Colonic mucosa (tissue), 4 donors: ENCODE results near the gene CLN3. TPM values are rescaled to one million over a fixed set of nuclear protein-coding genes. Genes with fewer than 3 reads are reported as not detected.

Experiments
- DNase-seq: peaks from one replicate; pipeline ENCODE4 v3.0.0-alpha.2; 2020
- H3K27ac ChIP-seq: fragments of 200-600 bp; one replicate; pipeline ENCODE4 v1.8.0; 2021
- H3K27me3 ChIP-seq: fragments of 200-600 bp; one replicate; pipeline ENCODE4 v1.8.0; 2021
- H3K36me3 ChIP-seq: fragments of 200-600 bp; one replicate; pipeline ENCODE4 v1.8.0; 2021
- H3K4me1 ChIP-seq: fragments of 200-600 bp; one replicate; pipeline ENCODE4 v1.8.0; 2021; ENCODE audit warnings: mild to moderate bottlenecking
- H3K4me3 ChIP-seq: fragments of 200-600 bp; one replicate; pipeline ENCODE4 v1.8.0; 2021
- H3K9ac ChIP-seq, 2 donors: one replicate each; pipeline ENCODE4 v1.7.0; 2013; ENCODE audit warnings: control low read depth in 2 of 2, low read depth in 2 of 2, low read length in 2 of 2
- H3K9me3 ChIP-seq: fragments of 200-600 bp; one replicate; pipeline ENCODE4 v1.8.0; 2021
- CTCF ChIP-seq: fragments of 200-600 bp; IDR thresholded peaks from one replicate; pipeline ENCODE4 v1.8.0; 2022; ENCODE audit warnings: antibody characterized with exemption, mild to moderate bottlenecking
- intact Hi-C: fragments of 100-400 bp; cut with DNase I; formaldehyde crosslinking; loops from one replicate; pipeline ENCODE4 v1.14.1; 2022
- total RNA-seq, 2 donors: library from RNA; stranded (reverse); fragmentation: NEBNext Ultra II Directional in 1 of 2; extraction: Animal tissue kit (Norgen Biotek cat#: 25700) in 1 of 2; gene quantifications; one replicate each; pipeline ENCODE4 v1.2.1, GENCODE V29; 2021
- donor health status: healthy.
- donor health status: DM: no; HTN: no; CAD: no.
- donor health status: DM: no; HTN: no; CAD: no.

The CLN3 gene
- total RNA-seq, 2 donors from 2014 or later: 101 to 123 TPM

GRCh38 chr16:28521436-28521835, 29.6 kb upstream of the CLN3 start:
- no peak for DNase-seq
- Histone ChIP-seq H3K9ac (no peak overlapping the region), H3K36me3 (no peaks in the 10 kb centered on the region), H3K4me1 (no peaks in the 10 kb centered on the region), H3K27me3 (no peaks in the 10 kb centered on the region), H3K9me3 (no peaks in the 10 kb centered on the region), H3K4me3 (no peak overlapping the region), H3K27ac (no peak overlapping the region)
- intact Hi-C loops: no loop called here
- no peak for TF ChIP-seq CTCF

- H3K4me3 ChIP-seq: no peak overlapping the region
- TF ChIP-seq CTCF: no peak
- H3K9ac ChIP-seq: no peak overlapping the region
- H3K27ac ChIP-seq: no peak overlapping the region
- H3K27me3 ChIP-seq: no peaks in the 10 kb centered on the region
- intact Hi-C loops: no loop called here
- no peak for DNase-seq
- no peaks in the 10 kb centered on the region for H3K9me3 ChIP-seq
- no peaks in the 10 kb centered on the region for H3K4me1 ChIP-seq
- no peaks in the 10 kb centered on the region for H3K36me3 ChIP-seq
These were observed 28.8 kb upstream of the CLN3 start for GRCh38 chr16:28520672-28521071.

GRCh38 chr16:28514246-28514645, 22.4 kb upstream of the CLN3 start:
- Histone ChIP-seq H3K9me3 (no peaks in the 10 kb centered on the region), H3K9ac (no peak overlapping the region), H3K4me1 (no peaks in the 10 kb centered on the region), H3K27ac (no peak overlapping the region), H3K4me3 (no peak overlapping the region), H3K27me3 (no peaks in the 10 kb centered on the region), H3K36me3 (no peaks in the 10 kb centered on the region)
- no peak for DNase-seq
- intact Hi-C loops: no loop called here
- TF ChIP-seq CTCF: no peak

DNA sequence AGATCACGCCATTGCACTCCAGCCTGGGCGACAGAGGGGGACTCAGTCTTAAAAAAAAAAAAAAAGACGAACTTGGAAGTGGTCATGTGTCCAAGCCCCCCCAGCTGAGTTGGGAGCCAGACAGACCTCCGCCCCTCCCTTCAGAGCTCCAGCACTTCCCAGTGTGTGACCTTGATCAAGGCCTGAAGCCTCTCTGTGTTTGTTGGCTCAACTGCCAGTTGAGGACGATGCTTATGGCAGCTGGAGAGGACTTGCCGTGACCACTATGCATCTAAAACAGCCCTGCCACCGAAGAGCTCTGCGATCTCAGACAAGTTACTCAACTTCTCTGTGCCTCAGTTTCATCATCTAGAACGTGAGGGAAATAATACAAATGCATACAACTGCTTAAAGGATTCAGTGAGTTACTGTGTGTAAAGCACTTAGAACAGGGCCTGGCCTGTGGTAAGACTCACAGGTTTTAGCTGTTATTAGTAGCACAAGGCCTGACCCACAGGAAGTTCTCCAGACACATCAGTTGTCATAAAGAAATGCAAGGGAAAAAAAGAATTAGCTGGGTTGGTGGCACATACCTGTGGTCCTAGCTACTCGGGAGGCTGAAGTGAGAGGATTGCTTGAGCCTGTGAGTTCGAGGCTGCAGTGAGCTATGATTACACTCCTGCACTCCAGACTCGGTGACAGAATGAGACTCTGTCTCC, 21.8 kb upstream of the CLN3 start:
- Histone ChIP-seq H3K4me1 (no peaks in the 10 kb centered on the region), H3K9ac (no peak overlapping the region), H3K4me3 (no peak overlapping the region), H3K9me3 (no peaks in the 10 kb centered on the region), H3K36me3 (no peaks in the 10 kb centered on the region), H3K27me3 (no peaks in the 10 kb centered on the region), H3K27ac (no peak overlapping the region)
- DNase-seq: no peak
- TF ChIP-seq CTCF: no peak
- intact Hi-C loops: no loop called here

DNA sequence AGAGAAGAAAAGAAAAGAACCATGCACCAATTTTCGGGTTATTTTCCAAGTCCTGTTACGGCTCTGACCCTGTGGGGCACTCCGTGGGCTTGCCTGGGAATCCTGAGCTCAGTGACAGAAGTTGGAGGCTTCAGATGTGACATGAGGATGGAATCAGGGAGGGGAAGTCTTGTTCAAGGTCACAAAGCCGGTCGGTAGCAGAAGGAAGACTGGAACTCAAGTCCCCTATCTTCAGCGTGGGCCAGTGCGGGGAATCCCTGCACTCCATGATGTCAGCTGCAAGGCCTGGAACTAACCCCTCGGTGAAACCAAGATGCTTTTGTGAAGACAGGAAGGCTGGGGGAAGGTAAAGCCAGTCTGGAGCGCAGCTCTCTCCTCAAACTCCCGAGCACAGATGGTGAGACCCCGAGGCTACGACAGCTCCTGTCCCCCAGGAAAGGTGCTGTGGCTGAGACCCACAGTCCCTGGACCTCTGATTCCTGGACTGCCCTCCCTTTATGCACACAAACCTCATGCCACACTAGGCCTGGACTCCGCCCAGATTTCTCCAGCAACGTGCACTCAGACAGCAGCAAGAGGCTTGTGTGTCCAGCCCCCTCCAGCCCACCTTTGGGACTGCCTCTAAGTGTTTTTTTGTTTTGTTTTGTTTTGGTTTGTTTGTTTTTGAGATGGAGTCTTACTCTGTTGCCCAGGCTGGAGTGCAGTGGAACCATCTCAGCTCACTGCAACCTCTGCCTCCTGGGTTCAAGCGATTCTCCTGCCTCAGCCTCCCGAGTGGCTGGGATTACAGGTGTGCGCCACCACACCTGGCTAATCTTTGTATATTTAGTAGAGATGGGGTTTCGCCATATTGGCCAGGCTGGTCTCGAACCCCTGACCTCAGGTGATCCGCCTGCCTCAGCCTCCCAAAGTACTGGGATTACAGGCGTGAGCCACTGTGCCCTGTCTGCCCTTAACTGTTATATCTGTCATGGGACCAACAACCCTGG, 20.2 kb upstream of the CLN3 start:
- DNase-seq: no peak
- H3K27ac ChIP-seq: no peak overlapping the region
- TF ChIP-seq CTCF: no peak

More for the DNA sequence above, 20.2 kb upstream of the CLN3 start:
- Histone ChIP-seq H3K27me3 (no peaks in the 10 kb centered on the region), H3K9ac (no peak overlapping the region), H3K9me3 (no peaks in the 10 kb centered on the region), H3K4me3 (no peak overlapping the region), H3K36me3 (no peaks in the 10 kb centered on the region), H3K4me1 (no peaks in the 10 kb centered on the region)
- intact Hi-C loops: no loop called here
